ENCODE results near the gene BICD1.
"Not testable (repeated sequence)": the region's sequence is repeated elsewhere in the genome, so short reads cannot be mapped to it uniquely, and the experiment has no call there.

Gene BICD1

GRCh38 chr12:32176606-32177005 is 70.0 kb downstream of the BICD1 start:
- no peaks in the 10 kb centered on the region for H3K27me3 ChIP-seq
- intact Hi-C loops (cut with DNase I; ENCODE audit: low total_unique reads) = no loop called here
- H3K27ac ChIP-seq = no peak overlapping the region
- H3K4me1 ChIP-seq = no peaks in the 10 kb centered on the region
- no peak for DNase-seq
- H3K4me3 ChIP-seq = no peak overlapping the region
- H3K36me3 ChIP-seq = no peaks in the 10 kb centered on the region
- TF ChIP-seq CTCF (IDR thresholded peaks at IDR 0.05) = no peak
- no peaks in the 10 kb centered on the region for H3K9me3 ChIP-seq

- Histone ChIP-seq H3K4me3 (no peak overlapping the region), H3K27ac (no peak overlapping the region), H3K27me3 (no peaks in the 10 kb centered on the region), H3K36me3 (no peaks in the 10 kb centered on the region), H3K9me3 (no peaks in the 10 kb centered on the region), H3K4me1 (no peaks in the 10 kb centered on the region)
- no peak for TF ChIP-seq CTCF (IDR thresholded peaks at IDR 0.05)
- DNase-seq = no peak
- intact Hi-C loops (cut with DNase I; ENCODE audit: low total_unique reads) = no loop called here
Observed at GRCh38 chr12:32178341-32179010, 71.8 kb downstream of the BICD1 start.

GRCh38 chr12:32179011-32179395 is 72.4 kb downstream of the BICD1 start:
- intact Hi-C loops (cut with DNase I; ENCODE audit: low total_unique reads) = no loop called here
- no peak for TF ChIP-seq CTCF (IDR thresholded peaks at IDR 0.05)
- no peaks in the 10 kb centered on the region for H3K27me3 ChIP-seq
- no peak for DNase-seq
- no peaks in the 10 kb centered on the region for H3K4me1 ChIP-seq
- H3K36me3 ChIP-seq = no peaks in the 10 kb centered on the region
- H3K4me3 ChIP-seq = no peak overlapping the region
- no peaks in the 10 kb centered on the region for H3K9me3 ChIP-seq
- no peak overlapping the region for H3K27ac ChIP-seq

- Histone ChIP-seq H3K36me3 (peaks cover 0 to 3% (median 0%) of the 10 kb centered on the region in 3 donors), H3K27ac (no peak overlapping the region), H3K4me3 (no peak overlapping the region), H3K4me1 (no peaks in the 10 kb centered on the region), H3K9me3 (no peaks in the 10 kb centered on the region), H3K27me3 (no peaks in the 10 kb centered on the region)
- intact Hi-C loops (cut with DNase I; ENCODE audit: low total_unique reads) = no loop called here
- DNase-seq = no peak
- TF ChIP-seq CTCF (IDR thresholded peaks at IDR 0.05) = no peak
Observed at GRCh38 chr12:32181498-32182175, 75.0 kb downstream of the BICD1 start.

GRCh38 chr12:32183650-32184049 is 77.0 kb downstream of the BICD1 start:
- no peak for TF ChIP-seq CTCF (IDR thresholded peaks at IDR 0.05)
- intact Hi-C loops (cut with DNase I; ENCODE audit: low total_unique reads) = no loop called here
- H3K4me3 ChIP-seq = no peak overlapping the region

GRCh38 chr12:32187127-32187526 is 80.5 kb downstream of the BICD1 start:
- H3K36me3 ChIP-seq; H3K9me3 ChIP-seq; H3K27me3 ChIP-seq; intact Hi-C loops (cut with DNase I; ENCODE audit: low total_unique reads); DNase-seq; H3K27ac ChIP-seq; H3K4me1 ChIP-seq; H3K4me3 ChIP-seq: not testable (repeated sequence)

More at GRCh38 chr12:32183650-32184049, 77.0 kb downstream of the BICD1 start:
- Histone ChIP-seq H3K36me3 (peaks cover 0 to 3% (median 0%) of the 10 kb centered on the region in 3 donors), H3K27me3 (no peaks in the 10 kb centered on the region), H3K4me1 (no peaks in the 10 kb centered on the region), H3K9me3 (no peaks in the 10 kb centered on the region), H3K27ac (no peak overlapping the region)
- no peak for DNase-seq

All from tibial artery (tissue), 4 donors.